Ishikawa (cell line): Measurements from ENCODE around the gene SMAD3.

Experiments used
- CREB1 ChIP-seq: IDR thresholded peaks from 2 replicates; pipeline ENCODE4 v1.6.1; 2012; ENCODE audit warnings: low read depth
- MAX ChIP-seq: IDR thresholded peaks from 2 replicates; pipeline ENCODE4 v1.6.1; 2012

GRCh38 chr15:67190813-67191212 lies 125.4 kb downstream of the SMAD3 start:
- TF ChIP-seq MAX: no peak
- TF ChIP-seq CREB1: no peak
